OCI-LY7 (cell line): Measurements from ENCODE around the gene CSDE1. TPM values are rescaled to one million over a fixed set of nuclear protein-coding genes. Genes with fewer than 3 reads are reported as not detected.

Source experiments
- BruUV-seq: library from RNA; stranded (reverse); fragments of 400-500 nt; replicated peaks from 2 replicates; lab custom pipeline; 2021; lab: Mats Ljungman, UMichigan
- CTCF ChIA-PET: fragments of 300-600 bp; sonication (Branson Sonifier 250); formaldehyde crosslinking; loops from one replicate; lab custom pipeline; 2022; ENCODE audit warnings: antibody characterized with exemption; ENCODE audit not compliant: unreplicated experiment; lab: Charles Lee
- POLR2A ChIA-PET: fragments of 300-600 bp; sonication (Branson Sonifier 250); formaldehyde crosslinking; loops from one replicate; lab custom pipeline; 2022; ENCODE audit warnings: antibody characterized with exemption; lab: Charles Lee
- DNase-seq: peaks from one replicate; pipeline ENCODE4 v3.0.0-alpha.2; 2015; ENCODE audit warnings: low spot score
- H2AFZ ChIP-seq: fragments of 200-600 bp; sonication (generic), shearing (Covaris generic); 2 replicates; pipeline ENCODE4 v1.6.1; 2014; ENCODE audit warnings: mild to moderate bottlenecking, antibody characterized with exemption, low read length, moderate library complexity
- H3K27ac ChIP-seq: fragments of 200-600 bp; sonication (generic); 2 replicates; pipeline ENCODE4 v1.5.1; 2014; ENCODE audit warnings: mixed run types, low read depth, mild to moderate bottlenecking, moderate library complexity, low read length, inconsistent platforms; ENCODE audit not compliant: poor library complexity, severe bottlenecking
- H3K36me3 ChIP-seq: fragments of 200-600 bp; sonication (generic); 2 replicates; pipeline ENCODE4 v1.6.1; 2014; ENCODE audit warnings: mild to moderate bottlenecking, antibody characterized with exemption, low read length, moderate library complexity, mixed read lengths; ENCODE audit not compliant: insufficient read depth
- H3K4me1 ChIP-seq: fragments of 200-600 bp; sonication (generic); 2 replicates; pipeline ENCODE4 v1.5.1; 2014; ENCODE audit warnings: mild to moderate bottlenecking, low read length; ENCODE audit not compliant: insufficient read depth, poor library complexity, severe bottlenecking
- H3K4me2 ChIP-seq: fragments of 200-600 bp; sonication (generic); 2 replicates; pipeline ENCODE4 v1.6.1; 2014; ENCODE audit warnings: mild to moderate bottlenecking, low read length
- H3K4me3 ChIP-seq: fragments of 200-600 bp; sonication (generic); 2 replicates; pipeline ENCODE4 v1.5.1; 2014; ENCODE audit warnings: mild to moderate bottlenecking, low read depth, low read length; ENCODE audit not compliant: poor library complexity, severe bottlenecking
- H3K79me2 ChIP-seq: fragments of 200-600 bp; sonication (generic); 2 replicates; pipeline ENCODE4 v1.6.1; 2016; ENCODE audit warnings: low read depth, mild to moderate bottlenecking, low read length, moderate library complexity, mixed read lengths; ENCODE audit not compliant: insufficient read depth
- H3K9me2 ChIP-seq: fragments of 200-600 bp; sonication (generic); 2 replicates; pipeline ENCODE4 v1.6.1; 2016; ENCODE audit warnings: mild to moderate bottlenecking, low read length, mixed read lengths; ENCODE audit not compliant: insufficient read depth
- H3K9me3 ChIP-seq: fragments of 200-600 bp; sonication (generic); 2 replicates; pipeline ENCODE4 v1.6.1; 2014; ENCODE audit warnings: mild to moderate bottlenecking, mixed run types, low read length, mixed read lengths
- H4K20me1 ChIP-seq: fragments of 200-600 bp; sonication (generic); 2 replicates; pipeline ENCODE4 v1.6.1; 2014; ENCODE audit warnings: mild to moderate bottlenecking, antibody characterized with exemption, low read length, moderate library complexity, mixed read lengths; ENCODE audit not compliant: insufficient read depth
- EZH2phosphoT487 ChIP-seq: fragments of 200-600 bp; sonication (generic); IDR thresholded peaks from 2 replicates; pipeline ENCODE4 v1.6.1; 2018; ENCODE audit warnings: low read depth, borderline replicate concordance, mild to moderate bottlenecking, mixed run types, antibody characterized with exemption, low read length, moderate library complexity, mixed read lengths
- intact Hi-C: fragments of 100-400 bp; cut with micrococcal nuclease; formaldehyde crosslinking; loops from one replicate; pipeline ENCODE4 v1.10.0; 2022; ENCODE audit not compliant: unreplicated experiment
- total RNA-seq, 2 experiments: library from RNA; depleted of rRNA in 1 of 2; stranded (reverse); fragments of >200 nt in 1 of 2; shearing (Covaris generic) in 1 of 2; gene quantifications; 2 replicates each; pipeline ENCODE4 v1.2.3, GENCODE V29; 2014 to 2022
- TF ChIP-seq, protein P1 (sequence below): fragments of 200-600 bp; sonication (generic); conservative IDR thresholded peaks from 2 replicates; pipeline ENCODE4 v1.5.1; 2014; ENCODE audit warnings: mild to moderate bottlenecking, antibody characterized with exemption, low read length, moderate library complexity, mixed read lengths

The CSDE1 gene
- total RNA-seq, 2 experiments from 2014 or later = 177 to 426 TPM

DNA sequence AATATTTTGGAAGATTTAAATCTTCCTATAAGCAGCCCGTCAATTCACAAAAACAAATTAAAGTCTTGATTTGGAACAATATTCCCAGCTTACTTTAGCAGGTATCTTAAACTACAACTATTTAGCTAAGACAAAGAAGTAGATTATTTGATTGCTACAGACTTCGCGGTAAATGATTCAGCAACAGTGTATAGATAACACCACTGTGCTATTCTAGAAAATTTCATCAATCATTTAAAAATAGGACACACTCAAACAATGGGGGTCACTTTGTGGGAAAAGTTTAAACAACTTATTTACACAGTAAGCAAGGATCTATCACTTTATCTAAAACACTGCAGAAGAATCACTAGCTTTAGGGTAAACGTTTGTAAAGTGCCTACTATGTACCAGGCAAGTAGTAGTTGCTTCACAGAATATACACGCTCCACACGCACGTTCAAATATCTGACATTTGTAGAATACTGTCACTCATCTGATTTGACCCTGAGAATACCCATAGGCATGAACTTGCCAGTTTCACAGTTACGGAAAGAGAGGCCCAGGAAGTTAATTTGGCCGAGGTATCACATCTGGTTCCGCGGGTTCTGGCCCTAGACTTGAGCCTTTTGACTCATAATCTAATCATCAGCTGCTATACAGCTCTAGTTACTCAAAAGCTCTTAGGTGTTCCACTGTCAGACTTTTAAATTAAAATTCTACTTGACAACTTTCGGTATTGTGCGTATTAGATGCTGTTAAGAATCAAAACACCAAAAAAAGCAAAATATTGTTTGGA is 88.8 kb downstream of the CSDE1 start:
- no peaks in the 10 kb centered on the region for H4K20me1 ChIP-seq
- peak; percentile 13 for DNase-seq
- CTCF ChIA-PET = no interaction called here
- BruUV-seq = TSS peak; percentile 57
- no peaks in the 10 kb centered on the region for H3K36me3 ChIP-seq
- peak overlapping the region; percentile 85 for H3K4me2 ChIP-seq
- no peak overlapping the region for H3K27ac ChIP-seq
- H3K4me1 ChIP-seq = peaks cover 4% of the 10 kb centered on the region
- H3K9me3 ChIP-seq = no peaks in the 10 kb centered on the region
- no peaks in the 10 kb centered on the region for H3K79me2 ChIP-seq
- peak overlapping the region; percentile 72 for H3K4me3 ChIP-seq
- intact Hi-C loops = no loop called here
- H2AFZ ChIP-seq = peak overlapping the region; percentile 98; the same call in 1 of the 2 replicates
- no peak for TF ChIP-seq EZH2phosphoT487
- TF ChIP-seq, protein P1, sequence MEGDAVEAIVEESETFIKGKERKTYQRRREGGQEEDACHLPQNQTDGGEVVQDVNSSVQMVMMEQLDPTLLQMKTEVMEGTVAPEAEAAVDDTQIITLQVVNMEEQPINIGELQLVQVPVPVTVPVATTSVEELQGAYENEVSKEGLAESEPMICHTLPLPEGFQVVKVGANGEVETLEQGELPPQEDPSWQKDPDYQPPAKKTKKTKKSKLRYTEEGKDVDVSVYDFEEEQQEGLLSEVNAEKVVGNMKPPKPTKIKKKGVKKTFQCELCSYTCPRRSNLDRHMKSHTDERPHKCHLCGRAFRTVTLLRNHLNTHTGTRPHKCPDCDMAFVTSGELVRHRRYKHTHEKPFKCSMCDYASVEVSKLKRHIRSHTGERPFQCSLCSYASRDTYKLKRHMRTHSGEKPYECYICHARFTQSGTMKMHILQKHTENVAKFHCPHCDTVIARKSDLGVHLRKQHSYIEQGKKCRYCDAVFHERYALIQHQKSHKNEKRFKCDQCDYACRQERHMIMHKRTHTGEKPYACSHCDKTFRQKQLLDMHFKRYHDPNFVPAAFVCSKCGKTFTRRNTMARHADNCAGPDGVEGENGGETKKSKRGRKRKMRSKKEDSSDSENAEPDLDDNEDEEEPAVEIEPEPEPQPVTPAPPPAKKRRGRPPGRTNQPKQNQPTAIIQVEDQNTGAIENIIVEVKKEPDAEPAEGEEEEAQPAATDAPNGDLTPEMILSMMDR = no peak
- H3K9me2 ChIP-seq = no peaks in the 10 kb centered on the region
- POLR2A ChIA-PET = interaction anchor here (0.7 to 1.4 kb wide), 3 partner anchors 27 to 307 kb away, joined by 3 read pairs; no protein-coding TSS in a partner anchor

DNA sequence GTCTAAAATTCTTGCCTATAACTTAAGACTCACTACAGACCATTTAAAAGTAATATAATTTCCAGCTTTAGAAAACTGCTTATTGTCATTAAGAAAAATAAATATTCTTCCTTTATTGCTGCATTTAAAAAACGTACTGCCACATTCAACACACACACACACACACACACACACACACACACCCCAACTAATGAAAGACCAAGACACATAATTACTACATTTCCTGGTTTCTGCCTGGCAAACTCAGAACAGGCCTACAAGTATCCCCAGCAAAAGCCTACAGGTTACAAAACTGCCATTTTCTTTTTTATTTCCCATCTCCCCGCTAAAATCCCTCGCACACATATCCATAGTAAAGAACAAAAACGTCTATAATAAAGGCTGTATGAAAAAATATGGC is 89.4 kb downstream of the CSDE1 start:
- intact Hi-C loops = no loop called here
- CTCF ChIA-PET = no interaction called here

More for the DNA sequence above, 89.4 kb downstream of the CSDE1 start:
- Histone ChIP-seq H3K9me2 (no peaks in the 10 kb centered on the region), H2AFZ (peak overlapping the region; percentile 98; the same call in 1 of the 2 replicates), H3K4me3 (no peak overlapping the region), H4K20me1 (no peaks in the 10 kb centered on the region), H3K79me2 (no peaks in the 10 kb centered on the region), H3K4me1 (peaks cover 4% of the 10 kb centered on the region), H3K27ac (no peak overlapping the region), H3K4me2 (no peak overlapping the region), H3K36me3 (no peaks in the 10 kb centered on the region), H3K9me3 (no peaks in the 10 kb centered on the region)
- DNase-seq = no peak
- BruUV-seq = no TSS peak
- TF ChIP-seq, protein P1 = no peak
- no peak for TF ChIP-seq EZH2phosphoT487
- POLR2A ChIA-PET = interaction anchor here (0.6 to 1.4 kb wide), 4 partner anchors 16 to 306 kb away, joined by 3 to 4 read pairs (median 3); no protein-coding TSS in a partner anchor
